MCF 10A (cell line): ENCODE results near the gene TMPRSS9. TPM values are rescaled to one million over a fixed set of nuclear protein-coding genes. Genes with fewer than 3 reads are reported as not detected.

Source experiments
- BruUV-seq: library from RNA; stranded (reverse); fragments of 400-500 nt; replicated peaks from 2 replicates; lab custom pipeline; 2021; lab: Mats Ljungman, UMichigan
- CTCF ChIA-PET: fragments of 300-600 bp; sonication (Branson Sonifier 250); formaldehyde crosslinking; extraction: SDS; loops from one replicate; lab custom pipeline; 2021; ENCODE audit warnings: antibody characterized with exemption, inconsistent platforms; lab: Yijun Ruan, JAX
- POLR2A ChIA-PET: fragments of 300-600, 350-650 bp; sonication (Branson Sonifier 250); formaldehyde crosslinking; extraction: SDS; loops from one replicate; lab custom pipeline; 2020; ENCODE audit warnings: antibody characterized with exemption, inconsistent platforms; lab: Yijun Ruan, JAX
- DNase-seq: peaks from one replicate; pipeline ENCODE4 v3.0.0-alpha.2; 2018; ENCODE audit not compliant: unreplicated experiment
- H3K27ac Mint-ChIP-seq: one replicate; pipeline ENCODE4 v1.8.0; 2022; ENCODE audit warnings: mild to moderate bottlenecking, low read depth, mixed read lengths; ENCODE audit not compliant: unreplicated experiment
- H3K27me3 Mint-ChIP-seq: one replicate; pipeline ENCODE4 v1.8.0; 2022; ENCODE audit warnings: mixed read lengths; ENCODE audit not compliant: insufficient read depth, unreplicated experiment
- H3K36me3 Mint-ChIP-seq: one replicate; pipeline ENCODE4 v1.8.0; 2022; ENCODE audit warnings: mild to moderate bottlenecking, moderate library complexity, mixed read lengths; ENCODE audit not compliant: insufficient read depth, unreplicated experiment
- H3K4me1 Mint-ChIP-seq: one replicate; pipeline ENCODE4 v1.8.0; 2022; ENCODE audit warnings: mixed read lengths; ENCODE audit not compliant: insufficient read depth, unreplicated experiment
- H3K4me3 Mint-ChIP-seq: one replicate; pipeline ENCODE4 v1.8.0; 2022; ENCODE audit warnings: mild to moderate bottlenecking, moderate library complexity, mixed read lengths; ENCODE audit not compliant: unreplicated experiment
- H3K9me3 Mint-ChIP-seq: one replicate; pipeline ENCODE4 v1.8.0; 2022; ENCODE audit warnings: mixed read lengths; ENCODE audit not compliant: unreplicated experiment
- intact Hi-C: fragments of 100-400 bp; cut with micrococcal nuclease; formaldehyde crosslinking; loops from 2 replicates; pipeline ENCODE4 v1.14.1; 2022
- total RNA-seq: library from RNA; stranded (reverse); gene quantifications from 2 replicates; pipeline ENCODE4 v1.2.3, GENCODE V29; 2022
- TF ChIP-seq, protein P1 (sequence below): fragments of 200-600 bp; IDR thresholded peaks from one replicate; pipeline ENCODE4 v1.8.0; 2022; ENCODE audit warnings: antibody characterized with exemption, mild to moderate bottlenecking; ENCODE audit not compliant: unreplicated experiment

The TMPRSS9 gene
- total RNA-seq, 1 experiment from 2014 or later, result not detected

GRCh38 chr19:2354670-2355069 is 5.4 kb upstream of the TMPRSS9 start:
- TF ChIP-seq, protein P1, sequence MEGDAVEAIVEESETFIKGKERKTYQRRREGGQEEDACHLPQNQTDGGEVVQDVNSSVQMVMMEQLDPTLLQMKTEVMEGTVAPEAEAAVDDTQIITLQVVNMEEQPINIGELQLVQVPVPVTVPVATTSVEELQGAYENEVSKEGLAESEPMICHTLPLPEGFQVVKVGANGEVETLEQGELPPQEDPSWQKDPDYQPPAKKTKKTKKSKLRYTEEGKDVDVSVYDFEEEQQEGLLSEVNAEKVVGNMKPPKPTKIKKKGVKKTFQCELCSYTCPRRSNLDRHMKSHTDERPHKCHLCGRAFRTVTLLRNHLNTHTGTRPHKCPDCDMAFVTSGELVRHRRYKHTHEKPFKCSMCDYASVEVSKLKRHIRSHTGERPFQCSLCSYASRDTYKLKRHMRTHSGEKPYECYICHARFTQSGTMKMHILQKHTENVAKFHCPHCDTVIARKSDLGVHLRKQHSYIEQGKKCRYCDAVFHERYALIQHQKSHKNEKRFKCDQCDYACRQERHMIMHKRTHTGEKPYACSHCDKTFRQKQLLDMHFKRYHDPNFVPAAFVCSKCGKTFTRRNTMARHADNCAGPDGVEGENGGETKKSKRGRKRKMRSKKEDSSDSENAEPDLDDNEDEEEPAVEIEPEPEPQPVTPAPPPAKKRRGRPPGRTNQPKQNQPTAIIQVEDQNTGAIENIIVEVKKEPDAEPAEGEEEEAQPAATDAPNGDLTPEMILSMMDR, result no peak
- ChIA-PET CTCF (no interaction called here), POLR2A (interaction anchor here (0.6 kb wide), 1 partner anchor 136 kb away, joined by 3 read pairs; no protein-coding TSS in a partner anchor)
- H3K36me3 Mint-ChIP-seq, result no peaks in the 10 kb centered on the region
- H3K9me3 Mint-ChIP-seq, result no peaks in the 10 kb centered on the region
- no peaks in the 10 kb centered on the region for H3K4me1 Mint-ChIP-seq
- H3K27ac Mint-ChIP-seq, result no peak overlapping the region
- intact Hi-C loops, result no loop called here
- H3K4me3 Mint-ChIP-seq, result no peak overlapping the region
- no peak for DNase-seq
- H3K27me3 Mint-ChIP-seq, result no peaks in the 10 kb centered on the region
- BruUV-seq, result no TSS peak

DNA sequence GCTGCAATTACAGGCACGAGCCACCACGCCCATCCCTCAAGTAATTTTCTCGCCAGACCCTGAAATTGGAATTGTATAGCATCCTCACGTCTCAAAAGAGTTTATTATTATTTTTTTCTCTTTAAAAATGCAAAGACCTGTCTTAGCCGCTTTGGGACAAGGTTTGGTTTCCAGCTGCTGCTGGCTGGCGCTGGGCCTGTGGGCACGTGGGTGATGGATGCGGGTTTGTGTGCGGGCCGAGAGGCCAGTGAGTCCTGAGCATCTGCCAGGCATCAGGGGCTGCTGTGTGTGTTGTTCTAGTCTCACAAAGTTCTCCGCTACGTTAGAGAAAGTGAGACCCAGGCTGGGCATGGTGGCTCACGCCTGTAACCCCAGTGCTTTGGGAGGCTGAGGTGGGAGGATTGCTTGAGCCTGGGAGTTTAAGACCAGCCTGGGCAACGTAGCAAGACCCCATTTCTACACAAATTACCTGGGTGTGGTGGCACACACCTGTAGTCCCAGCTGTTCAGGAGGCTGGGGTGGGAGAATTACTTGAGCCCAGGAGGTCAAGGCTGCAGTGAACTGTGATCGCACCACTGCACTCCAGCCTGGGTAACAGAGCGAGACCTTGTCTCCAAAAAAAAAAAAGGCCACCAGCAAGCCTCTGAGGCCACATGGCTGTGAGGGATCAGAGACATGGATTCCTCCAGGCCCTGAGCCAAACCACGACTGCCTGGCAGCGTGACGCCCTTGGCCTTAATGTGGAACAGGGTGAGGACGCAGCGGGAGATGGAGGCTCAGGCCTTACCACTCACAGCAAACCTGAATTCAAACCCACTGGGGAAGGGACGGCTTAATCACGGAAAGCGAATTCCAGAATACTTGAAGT is 4.7 kb upstream of the TMPRSS9 start:
- CTCF ChIA-PET, result interaction anchor here (0.6 kb wide), 1 partner anchor 33 kb away, joined by 3 read pairs; no protein-coding TSS in a partner anchor
- Mint-ChIP-seq H3K4me1 (no peaks in the 10 kb centered on the region), H3K9me3 (no peaks in the 10 kb centered on the region), H3K36me3 (no peaks in the 10 kb centered on the region), H3K27me3 (peaks cover 5% of the 10 kb centered on the region), H3K4me3 (no peak overlapping the region), H3K27ac (no peak overlapping the region)
- POLR2A ChIA-PET, result interaction anchor here (0.6 kb wide), 1 partner anchor 135 kb away, joined by 3 read pairs; no protein-coding TSS in a partner anchor
- TF ChIP-seq, protein P1, result no peak
- intact Hi-C loops, result no loop called here
- BruUV-seq, result no TSS peak
- no peak for DNase-seq

DNA sequence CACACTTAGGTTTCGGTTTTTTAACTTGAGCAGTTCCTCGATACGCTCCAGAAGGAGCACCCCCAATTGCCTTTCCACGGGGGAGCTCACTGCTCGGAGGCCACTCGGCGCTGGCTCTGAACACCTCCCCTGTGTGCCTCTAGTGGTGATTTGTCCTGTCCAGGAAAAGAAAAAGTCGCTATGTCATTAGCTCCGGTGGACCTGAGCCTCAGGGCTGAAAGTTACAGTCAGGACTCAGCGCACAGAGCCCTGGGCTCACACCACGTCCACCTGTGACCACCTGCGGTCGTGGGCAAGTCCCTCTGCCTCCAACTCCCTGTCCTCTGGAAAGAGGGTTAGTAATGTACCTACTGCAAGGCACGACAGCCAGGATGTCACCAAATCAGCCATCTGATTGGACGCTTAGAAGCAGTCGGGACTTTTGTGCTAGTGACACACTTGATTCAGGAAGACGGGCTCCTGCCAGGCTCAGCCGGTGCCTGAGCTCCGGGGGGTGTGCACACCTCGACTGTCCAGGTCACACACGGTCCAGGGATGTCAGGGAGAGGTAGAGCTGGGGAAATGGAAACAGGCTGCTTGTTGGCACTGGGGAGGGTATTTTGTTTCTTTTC is 3.9 kb upstream of the TMPRSS9 start:
- no peak overlapping the region for H3K27ac Mint-ChIP-seq
- ChIA-PET POLR2A (interaction anchor here (0.7 kb wide), 1 partner anchor 23 kb away, joined by 4 read pairs; no protein-coding TSS in a partner anchor), CTCF (interaction anchor here (0.6 kb wide), 1 partner anchor 34 kb away, joined by 3 read pairs; no protein-coding TSS in a partner anchor)
- no TSS peak for BruUV-seq
- TF ChIP-seq, protein P1, result no peak
- H3K36me3 Mint-ChIP-seq, result no peaks in the 10 kb centered on the region
- no peak for DNase-seq
- peaks cover 11% of the 10 kb centered on the region for H3K27me3 Mint-ChIP-seq
- no peaks in the 10 kb centered on the region for H3K4me1 Mint-ChIP-seq
- no peak overlapping the region for H3K4me3 Mint-ChIP-seq
- intact Hi-C loops, result no loop called here
- H3K9me3 Mint-ChIP-seq, result no peaks in the 10 kb centered on the region
